ENCODE measurements around the gene MGAT3.

The MGAT3 gene

GRCh38 chr22:39528681-39529486, 72.1 kb downstream of the MGAT3 start:
- TF ChIP-seq, protein P1, sequence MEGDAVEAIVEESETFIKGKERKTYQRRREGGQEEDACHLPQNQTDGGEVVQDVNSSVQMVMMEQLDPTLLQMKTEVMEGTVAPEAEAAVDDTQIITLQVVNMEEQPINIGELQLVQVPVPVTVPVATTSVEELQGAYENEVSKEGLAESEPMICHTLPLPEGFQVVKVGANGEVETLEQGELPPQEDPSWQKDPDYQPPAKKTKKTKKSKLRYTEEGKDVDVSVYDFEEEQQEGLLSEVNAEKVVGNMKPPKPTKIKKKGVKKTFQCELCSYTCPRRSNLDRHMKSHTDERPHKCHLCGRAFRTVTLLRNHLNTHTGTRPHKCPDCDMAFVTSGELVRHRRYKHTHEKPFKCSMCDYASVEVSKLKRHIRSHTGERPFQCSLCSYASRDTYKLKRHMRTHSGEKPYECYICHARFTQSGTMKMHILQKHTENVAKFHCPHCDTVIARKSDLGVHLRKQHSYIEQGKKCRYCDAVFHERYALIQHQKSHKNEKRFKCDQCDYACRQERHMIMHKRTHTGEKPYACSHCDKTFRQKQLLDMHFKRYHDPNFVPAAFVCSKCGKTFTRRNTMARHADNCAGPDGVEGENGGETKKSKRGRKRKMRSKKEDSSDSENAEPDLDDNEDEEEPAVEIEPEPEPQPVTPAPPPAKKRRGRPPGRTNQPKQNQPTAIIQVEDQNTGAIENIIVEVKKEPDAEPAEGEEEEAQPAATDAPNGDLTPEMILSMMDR (IDR thresholded peaks at IDR 0.05; ENCODE audit: low read length, missing control alignments) = no peak
- peak; percentile 96 for DNase-seq (ENCODE audit: low read depth)
- H3K4me3 ChIP-seq (replicated peaks; ENCODE audit: low read depth, low read length) = no peak overlapping the region

GRCh38 chr22:39529487-39529851, 72.7 kb downstream of the MGAT3 start:
- DNase-seq (ENCODE audit: low read depth) = no peak
- no peak overlapping the region for H3K4me3 ChIP-seq (replicated peaks; ENCODE audit: low read depth, low read length)
- TF ChIP-seq, protein P1 (IDR thresholded peaks at IDR 0.05; ENCODE audit: low read length, missing control alignments) = no peak

DNA sequence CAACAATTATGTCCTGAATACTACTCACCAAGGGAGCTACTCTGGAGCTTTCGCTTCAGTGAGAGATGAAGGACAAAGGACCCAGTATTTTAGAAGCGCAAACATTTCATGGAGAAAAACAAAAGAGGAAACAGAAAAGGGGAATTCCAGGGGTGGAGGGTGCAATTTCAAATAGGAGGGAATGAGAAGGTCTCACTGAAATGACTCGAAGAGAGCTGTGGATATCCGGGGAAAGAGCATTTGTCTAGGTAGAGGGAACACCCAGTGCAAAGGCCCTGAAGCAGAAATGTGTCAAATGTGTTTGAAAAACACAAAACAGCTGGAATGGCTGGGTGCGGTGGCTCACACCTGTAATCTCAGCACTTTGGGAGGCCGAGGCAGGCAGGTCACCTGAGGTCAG, 73.3 kb downstream of the MGAT3 start:
- TF ChIP-seq, protein P1 (IDR thresholded peaks at IDR 0.05; ENCODE audit: low read length, missing control alignments) = no peak
- H3K4me3 ChIP-seq (replicated peaks; ENCODE audit: low read depth, low read length) = no peak overlapping the region
- DNase-seq (ENCODE audit: low read depth) = no peak

- peak overlapping the region; percentile 15 for H3K4me3 ChIP-seq (replicated peaks; ENCODE audit: low read depth, low read length)
- TF ChIP-seq, protein P1 (IDR thresholded peaks at IDR 0.05; ENCODE audit: low read length, missing control alignments) = peak; percentile 40
- peak; percentile 59 for DNase-seq (ENCODE audit: low read depth)
Measured at GRCh38 chr22:39530692-39531331, 74.0 kb downstream of the MGAT3 start.

DNA sequence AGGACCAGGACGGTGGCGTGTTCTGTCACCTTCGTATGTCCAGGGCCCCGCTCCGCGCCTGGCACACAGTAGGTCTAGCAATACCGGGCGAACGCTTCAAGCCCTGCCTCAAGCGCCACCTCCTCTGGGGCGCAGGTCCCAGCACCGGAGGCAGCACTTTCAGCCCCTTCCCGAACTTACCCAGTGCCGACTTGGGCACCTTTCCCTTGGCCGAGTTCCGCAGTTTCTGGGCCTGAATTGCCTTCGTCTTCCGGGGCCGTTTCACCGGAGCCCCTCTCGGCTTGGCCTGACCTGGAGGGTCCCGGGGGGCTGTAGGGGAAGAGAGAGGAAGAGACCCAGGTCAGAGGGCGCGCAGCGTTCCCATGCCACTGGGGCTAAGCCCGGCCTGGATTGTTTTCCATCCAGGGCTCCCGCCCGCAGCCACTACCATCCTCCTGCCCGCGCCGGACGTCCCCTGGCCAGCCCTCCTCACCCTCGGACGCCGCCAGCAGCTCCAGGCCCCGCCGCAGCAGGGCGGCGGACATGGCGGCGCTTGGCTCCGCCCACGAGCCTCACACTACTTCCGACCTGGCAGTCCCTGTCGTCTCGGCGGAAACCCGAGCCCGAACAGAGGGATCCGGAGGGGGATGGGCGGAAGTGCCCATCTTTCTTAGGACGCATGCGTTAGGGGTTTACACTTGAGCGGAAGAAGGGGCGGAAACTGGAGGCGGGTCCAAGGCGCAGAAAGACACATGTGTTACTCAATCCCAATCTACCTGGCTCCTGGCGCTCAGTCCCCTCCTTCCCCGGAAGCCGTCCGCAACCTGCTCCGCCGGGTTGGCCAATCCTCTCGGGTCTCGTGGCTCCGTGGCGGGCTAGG, 75.6 kb downstream of the MGAT3 start, which contains the start of gene RPS19BP1:
RPS19BP1 (minus strand) TSS at position 534 of the 859 bp plus-strand sequence; CDS start at position 524, 10 bp downstream.
- peak within 1 kb of the TSS; percentile 79 for H3K4me3 ChIP-seq (replicated peaks; ENCODE audit: low read depth, low read length)
- peak; percentile 99 for DNase-seq (ENCODE audit: low read depth)
- TF ChIP-seq, protein P1 (IDR thresholded peaks at IDR 0.05; ENCODE audit: low read length, missing control alignments) = no peak

DNA sequence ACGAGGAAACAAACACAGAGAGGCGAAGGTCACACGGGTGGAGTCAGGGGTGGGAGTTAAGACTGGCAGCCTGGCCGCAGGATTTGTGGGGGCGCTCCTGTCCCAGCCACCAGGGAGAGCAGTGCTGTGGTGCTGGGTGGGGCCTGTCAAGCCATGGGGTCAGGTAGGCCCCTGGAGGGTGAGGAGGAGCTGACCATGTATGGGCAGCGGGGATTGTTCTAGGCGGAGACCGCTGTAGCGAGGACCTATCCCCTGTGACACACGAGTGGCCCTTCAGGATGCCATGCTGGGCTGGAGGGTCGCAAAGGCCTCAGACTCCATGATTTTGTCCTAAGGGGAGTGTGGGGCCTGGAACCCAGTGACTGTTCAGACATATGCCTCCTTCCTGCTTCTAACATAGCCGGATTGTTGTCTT, 77.3 kb downstream of the MGAT3 start:
- TF ChIP-seq, protein P1 (IDR thresholded peaks at IDR 0.05; ENCODE audit: low read length, missing control alignments) = no peak
- no peak overlapping the region for H3K4me3 ChIP-seq (replicated peaks; ENCODE audit: low read depth, low read length)
- DNase-seq (ENCODE audit: low read depth) = no peak
